ENCODE measurements around the gene ST6GAL1.
"Not testable (repeated sequence)": the region's sequence is repeated elsewhere in the genome, so short reads cannot be mapped to it uniquely, and the experiment has no call there.

Gene ST6GAL1

GRCh38 chr3:186989429-186989828, 59.1 kb downstream of the ST6GAL1 start:
- no peaks in the 10 kb centered on the region for H3K27me3 ChIP-seq (ENCODE audit: insufficient read depth, low read depth, severe bottlenecking)
- TF ChIP-seq, protein P1, sequence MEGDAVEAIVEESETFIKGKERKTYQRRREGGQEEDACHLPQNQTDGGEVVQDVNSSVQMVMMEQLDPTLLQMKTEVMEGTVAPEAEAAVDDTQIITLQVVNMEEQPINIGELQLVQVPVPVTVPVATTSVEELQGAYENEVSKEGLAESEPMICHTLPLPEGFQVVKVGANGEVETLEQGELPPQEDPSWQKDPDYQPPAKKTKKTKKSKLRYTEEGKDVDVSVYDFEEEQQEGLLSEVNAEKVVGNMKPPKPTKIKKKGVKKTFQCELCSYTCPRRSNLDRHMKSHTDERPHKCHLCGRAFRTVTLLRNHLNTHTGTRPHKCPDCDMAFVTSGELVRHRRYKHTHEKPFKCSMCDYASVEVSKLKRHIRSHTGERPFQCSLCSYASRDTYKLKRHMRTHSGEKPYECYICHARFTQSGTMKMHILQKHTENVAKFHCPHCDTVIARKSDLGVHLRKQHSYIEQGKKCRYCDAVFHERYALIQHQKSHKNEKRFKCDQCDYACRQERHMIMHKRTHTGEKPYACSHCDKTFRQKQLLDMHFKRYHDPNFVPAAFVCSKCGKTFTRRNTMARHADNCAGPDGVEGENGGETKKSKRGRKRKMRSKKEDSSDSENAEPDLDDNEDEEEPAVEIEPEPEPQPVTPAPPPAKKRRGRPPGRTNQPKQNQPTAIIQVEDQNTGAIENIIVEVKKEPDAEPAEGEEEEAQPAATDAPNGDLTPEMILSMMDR (IDR thresholded peaks at IDR 0.05; ENCODE audit: low read depth, low read length): no peak
- H3K27ac ChIP-seq: no peak overlapping the region
- DNase-seq: no peak
- H3K36me3 ChIP-seq: no peaks in the 10 kb centered on the region; the same call in 1 of the 2 replicates
- no peak overlapping the region for H3K4me3 ChIP-seq (ENCODE audit: low read depth, low read length)
- H3K9me3 ChIP-seq (ENCODE audit: severe bottlenecking): no peaks in the 10 kb centered on the region

- no peak for DNase-seq
- H3K27ac ChIP-seq: no peak overlapping the region
- H3K27me3 ChIP-seq (ENCODE audit: insufficient read depth, low read depth, severe bottlenecking): no peaks in the 10 kb centered on the region
- no peaks in the 10 kb centered on the region; the same call in 1 of the 2 replicates for H3K36me3 ChIP-seq
- no peaks in the 10 kb centered on the region for H3K9me3 ChIP-seq (ENCODE audit: severe bottlenecking)
- TF ChIP-seq, protein P1 (IDR thresholded peaks at IDR 0.05; ENCODE audit: low read depth, low read length): no peak
- no peak overlapping the region for H3K4me3 ChIP-seq (ENCODE audit: low read depth, low read length)
These were observed 60.0 kb downstream of the ST6GAL1 start for GRCh38 chr3:186990277-186990676.

- no peaks in the 10 kb centered on the region for H3K27me3 ChIP-seq (ENCODE audit: insufficient read depth, low read depth, severe bottlenecking)
- TF ChIP-seq, protein P1 (IDR thresholded peaks at IDR 0.05; ENCODE audit: low read depth, low read length): no peak
- no peak for DNase-seq
- no peak overlapping the region for H3K27ac ChIP-seq
- no peaks in the 10 kb centered on the region for H3K9me3 ChIP-seq (ENCODE audit: severe bottlenecking)
- H3K4me3 ChIP-seq (ENCODE audit: low read depth, low read length): no peak overlapping the region
- H3K36me3 ChIP-seq: no peaks in the 10 kb centered on the region; the same call in 1 of the 2 replicates
These were observed 60.6 kb downstream of the ST6GAL1 start for GRCh38 chr3:186990878-186991308.

DNA sequence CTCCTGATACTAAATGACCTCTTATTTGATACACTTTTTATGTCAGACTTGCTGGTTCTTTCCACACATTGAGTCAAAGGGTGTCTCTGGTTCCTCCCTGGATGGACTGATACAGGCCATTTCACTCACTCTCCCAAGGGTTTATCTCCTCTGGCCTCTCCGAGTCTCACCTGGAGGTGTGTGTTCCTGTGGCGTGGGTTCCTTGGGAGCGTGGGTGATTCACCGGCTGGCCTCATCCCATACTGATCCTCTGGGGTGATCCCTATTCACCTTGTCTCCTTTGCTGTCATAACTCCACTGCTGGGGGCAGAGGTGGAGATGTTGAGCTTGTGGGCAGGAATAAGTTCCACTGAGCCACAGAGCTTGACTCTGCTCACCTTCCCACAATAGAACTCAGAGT, 61.1 kb downstream of the ST6GAL1 start:
- Histone ChIP-seq H3K27me3 (ENCODE audit: insufficient read depth, low read depth, severe bottlenecking) (no peaks in the 10 kb centered on the region), H3K27ac (no peak overlapping the region), H3K9me3 (ENCODE audit: severe bottlenecking) (no peaks in the 10 kb centered on the region), H3K36me3 (no peaks in the 10 kb centered on the region; the same call in 1 of the 2 replicates), H3K4me3 (ENCODE audit: low read depth, low read length) (no peak overlapping the region)
- TF ChIP-seq, protein P1 (IDR thresholded peaks at IDR 0.05; ENCODE audit: low read depth, low read length): no peak
- DNase-seq: no peak

DNA sequence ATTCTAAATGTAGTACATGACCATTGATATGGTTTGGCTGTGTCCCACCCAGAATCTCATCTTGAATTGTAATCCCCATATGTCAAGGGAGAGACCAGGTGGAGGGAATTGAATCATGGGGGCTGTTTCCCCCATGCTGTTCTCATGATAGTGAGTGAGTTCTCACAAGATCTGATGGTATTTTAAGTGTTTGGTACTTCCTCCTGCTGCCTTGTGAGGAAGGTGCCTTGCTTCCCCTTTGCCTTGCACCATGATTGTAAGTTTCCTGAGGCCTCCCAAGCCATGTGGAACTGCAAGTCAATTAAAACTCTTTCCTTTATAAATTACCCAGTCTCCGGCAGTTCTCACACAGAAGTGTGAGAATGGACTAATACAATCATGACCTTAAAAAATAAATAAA, 61.8 kb downstream of the ST6GAL1 start:
- H3K4me3 ChIP-seq (ENCODE audit: low read depth, low read length); H3K36me3 ChIP-seq; H3K9me3 ChIP-seq (ENCODE audit: severe bottlenecking); H3K27ac ChIP-seq; H3K27me3 ChIP-seq (ENCODE audit: insufficient read depth, low read depth, severe bottlenecking); DNase-seq: not testable (repeated sequence)

- Histone ChIP-seq H3K27me3 (ENCODE audit: insufficient read depth, low read depth, severe bottlenecking) (no peaks in the 10 kb centered on the region), H3K36me3 (no peaks in the 10 kb centered on the region; the same call in 1 of the 2 replicates), H3K9me3 (ENCODE audit: severe bottlenecking) (no peaks in the 10 kb centered on the region), H3K27ac (no peak overlapping the region), H3K4me3 (ENCODE audit: low read depth, low read length) (no peak overlapping the region)
- no peak for DNase-seq
- TF ChIP-seq, protein P1 (IDR thresholded peaks at IDR 0.05; ENCODE audit: low read depth, low read length): no peak
These were observed 63.0 kb downstream of the ST6GAL1 start for GRCh38 chr3:186993210-186993782.

Measured in WERI-Rb-1 (cell line).